GM12878 (cell line): ENCODE measurements around the gene CASP8.

Source experiments
- HDAC6 ChIP-seq: fragments of 200-600 bp; sonication (generic); IDR thresholded peaks from one replicate; pipeline ENCODE4 v1.8.0; 2017; ENCODE audit warnings: antibody characterized with exemption; ENCODE audit not compliant: unreplicated experiment
- RELA ChIP-seq: fragments of 450-650 bp; IDR thresholded peaks from 2 replicates; pipeline ENCODE4 v1.8.0; 2014; ENCODE audit warnings: borderline replicate concordance; ENCODE audit not compliant: partially characterized antibody
- SP1 ChIP-seq: IDR thresholded peaks from one replicate; pipeline ENCODE4 v1.6.1; 2011; ENCODE audit warnings: low read depth, low read length
- TF ChIP-seq, protein P1 (sequence below), 3 experiments: IDR thresholded peaks in 2 of 3; conservative IDR thresholded peaks in 1 of 3; 2 replicates each; pipeline ENCODE4 v1.5.1; 2011; ENCODE audit warnings: low read depth in 3 of 3, low read length in 3 of 3, mild to moderate bottlenecking in 3 of 3, control low read depth in 2 of 3, moderate library complexity in 2 of 3, inconsistent platforms in 1 of 3, mixed read lengths in 1 of 3; ENCODE audit not compliant: control insufficient read depth in 2 of 3, insufficient read depth in 1 of 3; ENCODE audit errors: extremely low read depth in 1 of 3
- TF ChIP-seq, protein P2 (sequence below): IDR thresholded peaks from 2 replicates; pipeline ENCODE4 v1.6.1; 2012; ENCODE audit warnings: mild to moderate bottlenecking, low read depth, low read length
- TF ChIP-seq, protein P3 (sequence below): fragments of 450-650 bp; IDR thresholded peaks from 2 replicates; pipeline ENCODE4 v1.6.1; 2018; ENCODE audit warnings: mild to moderate bottlenecking, low read depth, moderate library complexity; ENCODE audit not compliant: partially characterized antibody

DNA sequence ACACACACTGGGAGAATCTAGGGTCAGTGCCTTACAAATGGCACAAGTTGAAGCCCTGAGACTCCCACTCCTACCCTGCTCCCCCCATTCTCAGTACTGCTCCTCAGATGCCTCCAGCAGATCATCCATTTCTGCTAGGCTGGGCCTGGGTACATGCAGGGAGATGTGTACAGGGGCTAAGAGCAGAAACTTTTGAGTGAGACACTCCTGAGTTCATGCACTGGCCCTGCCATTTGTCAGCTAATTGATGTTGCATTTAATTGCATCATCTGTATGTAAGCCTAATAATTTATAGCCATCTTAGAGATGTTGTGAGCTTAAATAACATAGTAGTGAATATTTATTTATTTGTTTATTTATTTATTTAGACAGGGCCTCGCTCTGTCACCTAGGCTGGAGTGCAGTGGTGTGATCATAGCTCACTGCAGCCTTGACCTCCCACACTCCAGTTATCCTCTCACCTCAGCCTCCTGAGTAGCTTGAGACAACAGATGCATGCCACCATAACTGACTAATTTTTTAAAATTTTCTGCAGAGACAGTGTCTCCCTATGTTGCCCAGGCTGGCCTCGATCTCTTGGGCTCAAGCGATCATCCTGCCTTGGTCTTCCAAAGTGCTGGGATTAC lies 4.8 kb upstream of the CASP8 start:
- TF ChIP-seq, protein P1, sequence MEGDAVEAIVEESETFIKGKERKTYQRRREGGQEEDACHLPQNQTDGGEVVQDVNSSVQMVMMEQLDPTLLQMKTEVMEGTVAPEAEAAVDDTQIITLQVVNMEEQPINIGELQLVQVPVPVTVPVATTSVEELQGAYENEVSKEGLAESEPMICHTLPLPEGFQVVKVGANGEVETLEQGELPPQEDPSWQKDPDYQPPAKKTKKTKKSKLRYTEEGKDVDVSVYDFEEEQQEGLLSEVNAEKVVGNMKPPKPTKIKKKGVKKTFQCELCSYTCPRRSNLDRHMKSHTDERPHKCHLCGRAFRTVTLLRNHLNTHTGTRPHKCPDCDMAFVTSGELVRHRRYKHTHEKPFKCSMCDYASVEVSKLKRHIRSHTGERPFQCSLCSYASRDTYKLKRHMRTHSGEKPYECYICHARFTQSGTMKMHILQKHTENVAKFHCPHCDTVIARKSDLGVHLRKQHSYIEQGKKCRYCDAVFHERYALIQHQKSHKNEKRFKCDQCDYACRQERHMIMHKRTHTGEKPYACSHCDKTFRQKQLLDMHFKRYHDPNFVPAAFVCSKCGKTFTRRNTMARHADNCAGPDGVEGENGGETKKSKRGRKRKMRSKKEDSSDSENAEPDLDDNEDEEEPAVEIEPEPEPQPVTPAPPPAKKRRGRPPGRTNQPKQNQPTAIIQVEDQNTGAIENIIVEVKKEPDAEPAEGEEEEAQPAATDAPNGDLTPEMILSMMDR (IDR thresholded peaks at IDR 0.05 in 2 of 3, conservative IDR thresholded peaks at IDR 0.05 in 1 of 3; ENCODE audit: control insufficient read depth in 2 of 3, extremely low read depth in 1 of 3, insufficient read depth in 1 of 3, low read depth in 3 of 3, low read length in 3 of 3), result no peak
- no peak for TF ChIP-seq HDAC6
- TF ChIP-seq, protein P2, sequence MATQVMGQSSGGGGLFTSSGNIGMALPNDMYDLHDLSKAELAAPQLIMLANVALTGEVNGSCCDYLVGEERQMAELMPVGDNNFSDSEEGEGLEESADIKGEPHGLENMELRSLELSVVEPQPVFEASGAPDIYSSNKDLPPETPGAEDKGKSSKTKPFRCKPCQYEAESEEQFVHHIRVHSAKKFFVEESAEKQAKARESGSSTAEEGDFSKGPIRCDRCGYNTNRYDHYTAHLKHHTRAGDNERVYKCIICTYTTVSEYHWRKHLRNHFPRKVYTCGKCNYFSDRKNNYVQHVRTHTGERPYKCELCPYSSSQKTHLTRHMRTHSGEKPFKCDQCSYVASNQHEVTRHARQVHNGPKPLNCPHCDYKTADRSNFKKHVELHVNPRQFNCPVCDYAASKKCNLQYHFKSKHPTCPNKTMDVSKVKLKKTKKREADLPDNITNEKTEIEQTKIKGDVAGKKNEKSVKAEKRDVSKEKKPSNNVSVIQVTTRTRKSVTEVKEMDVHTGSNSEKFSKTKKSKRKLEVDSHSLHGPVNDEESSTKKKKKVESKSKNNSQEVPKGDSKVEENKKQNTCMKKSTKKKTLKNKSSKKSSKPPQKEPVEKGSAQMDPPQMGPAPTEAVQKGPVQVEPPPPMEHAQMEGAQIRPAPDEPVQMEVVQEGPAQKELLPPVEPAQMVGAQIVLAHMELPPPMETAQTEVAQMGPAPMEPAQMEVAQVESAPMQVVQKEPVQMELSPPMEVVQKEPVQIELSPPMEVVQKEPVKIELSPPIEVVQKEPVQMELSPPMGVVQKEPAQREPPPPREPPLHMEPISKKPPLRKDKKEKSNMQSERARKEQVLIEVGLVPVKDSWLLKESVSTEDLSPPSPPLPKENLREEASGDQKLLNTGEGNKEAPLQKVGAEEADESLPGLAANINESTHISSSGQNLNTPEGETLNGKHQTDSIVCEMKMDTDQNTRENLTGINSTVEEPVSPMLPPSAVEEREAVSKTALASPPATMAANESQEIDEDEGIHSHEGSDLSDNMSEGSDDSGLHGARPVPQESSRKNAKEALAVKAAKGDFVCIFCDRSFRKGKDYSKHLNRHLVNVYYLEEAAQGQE, result no peak
- TF ChIP-seq RELA, result no peak
- TF ChIP-seq, protein P3, sequence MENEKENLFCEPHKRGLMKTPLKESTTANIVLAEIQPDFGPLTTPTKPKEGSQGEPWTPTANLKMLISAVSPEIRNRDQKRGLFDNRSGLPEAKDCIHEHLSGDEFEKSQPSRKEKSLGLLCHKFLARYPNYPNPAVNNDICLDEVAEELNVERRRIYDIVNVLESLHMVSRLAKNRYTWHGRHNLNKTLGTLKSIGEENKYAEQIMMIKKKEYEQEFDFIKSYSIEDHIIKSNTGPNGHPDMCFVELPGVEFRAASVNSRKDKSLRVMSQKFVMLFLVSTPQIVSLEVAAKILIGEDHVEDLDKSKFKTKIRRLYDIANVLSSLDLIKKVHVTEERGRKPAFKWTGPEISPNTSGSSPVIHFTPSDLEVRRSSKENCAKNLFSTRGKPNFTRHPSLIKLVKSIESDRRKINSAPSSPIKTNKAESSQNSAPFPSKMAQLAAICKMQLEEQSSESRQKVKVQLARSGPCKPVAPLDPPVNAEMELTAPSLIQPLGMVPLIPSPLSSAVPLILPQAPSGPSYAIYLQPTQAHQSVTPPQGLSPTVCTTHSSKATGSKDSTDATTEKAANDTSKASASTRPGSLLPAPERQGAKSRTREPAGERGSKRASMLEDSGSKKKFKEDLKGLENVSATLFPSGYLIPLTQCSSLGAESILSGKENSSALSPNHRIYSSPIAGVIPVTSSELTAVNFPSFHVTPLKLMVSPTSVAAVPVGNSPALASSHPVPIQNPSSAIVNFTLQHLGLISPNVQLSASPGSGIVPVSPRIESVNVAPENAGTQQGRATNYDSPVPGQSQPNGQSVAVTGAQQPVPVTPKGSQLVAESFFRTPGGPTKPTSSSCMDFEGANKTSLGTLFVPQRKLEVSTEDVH, result no peak
- TF ChIP-seq SP1, result no peak
